Globus pallidus (tissue), 1 donor: ENCODE data around the gene ADGRG1.

Experiments used
- DNase-seq: peaks from one replicate; pipeline ENCODE4 v3.0.0-alpha.2; 2015; ENCODE audit warnings: low spot score

ADGRG1 gene

GRCh38 chr16:57620335-57621231 lies 7.8 kb upstream of the ADGRG1 start:
- DNase-seq: no peak

- DNase-seq: no peak
Observed at GRCh38 chr16:57621521-57622271, 6.7 kb upstream of the ADGRG1 start.

DNA sequence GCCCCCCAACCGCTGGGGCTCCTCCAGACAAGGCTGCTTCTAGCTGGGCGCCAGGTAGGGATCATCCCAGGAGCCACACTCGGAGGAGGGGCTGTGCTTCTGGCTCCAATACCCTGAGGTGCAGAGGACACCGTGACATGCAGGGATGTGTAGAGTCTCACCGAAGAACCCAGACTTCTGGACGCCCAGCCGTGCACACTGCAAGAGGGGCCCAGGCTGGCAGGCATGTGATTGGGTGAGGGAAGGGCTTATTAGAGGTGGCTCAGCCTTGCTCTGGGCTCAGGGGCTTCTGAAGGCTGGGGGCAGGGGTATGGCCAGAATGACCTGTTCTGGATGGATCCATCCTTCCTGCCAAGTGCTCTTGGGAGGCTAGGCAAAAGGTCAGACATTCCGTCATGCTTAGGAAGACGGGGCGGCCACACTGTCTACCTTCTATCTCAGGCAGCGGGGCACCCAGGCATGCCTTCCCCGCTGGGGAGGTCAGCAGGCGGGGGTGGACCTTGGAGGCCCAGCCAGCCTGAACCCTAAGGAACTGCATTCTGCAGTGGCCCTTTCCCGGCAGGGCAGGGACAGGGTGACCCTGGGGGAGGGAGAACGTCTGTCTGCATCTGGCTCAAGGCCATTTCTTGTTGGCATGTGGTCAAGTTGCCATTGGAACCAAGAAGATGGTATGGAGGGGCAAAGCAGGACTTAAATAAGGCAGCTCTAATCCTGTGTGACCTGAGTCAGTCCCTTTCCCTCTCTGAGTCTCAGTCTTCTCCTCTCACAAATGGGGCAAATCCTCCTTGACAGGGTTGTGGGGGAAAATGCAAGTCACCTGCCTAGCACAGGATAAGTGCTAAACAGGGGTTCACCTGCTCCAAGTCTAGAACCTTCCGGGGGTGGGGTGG lies 5.8 kb upstream of the ADGRG1 start:
- no peak for DNase-seq

- peak; percentile 92 for DNase-seq
Observed at GRCh38 chr16:57623251-57624043, 5.0 kb upstream of the ADGRG1 start.

- DNase-seq: no peak
Observed at GRCh38 chr16:57624044-57624688, 4.3 kb upstream of the ADGRG1 start.

DNA sequence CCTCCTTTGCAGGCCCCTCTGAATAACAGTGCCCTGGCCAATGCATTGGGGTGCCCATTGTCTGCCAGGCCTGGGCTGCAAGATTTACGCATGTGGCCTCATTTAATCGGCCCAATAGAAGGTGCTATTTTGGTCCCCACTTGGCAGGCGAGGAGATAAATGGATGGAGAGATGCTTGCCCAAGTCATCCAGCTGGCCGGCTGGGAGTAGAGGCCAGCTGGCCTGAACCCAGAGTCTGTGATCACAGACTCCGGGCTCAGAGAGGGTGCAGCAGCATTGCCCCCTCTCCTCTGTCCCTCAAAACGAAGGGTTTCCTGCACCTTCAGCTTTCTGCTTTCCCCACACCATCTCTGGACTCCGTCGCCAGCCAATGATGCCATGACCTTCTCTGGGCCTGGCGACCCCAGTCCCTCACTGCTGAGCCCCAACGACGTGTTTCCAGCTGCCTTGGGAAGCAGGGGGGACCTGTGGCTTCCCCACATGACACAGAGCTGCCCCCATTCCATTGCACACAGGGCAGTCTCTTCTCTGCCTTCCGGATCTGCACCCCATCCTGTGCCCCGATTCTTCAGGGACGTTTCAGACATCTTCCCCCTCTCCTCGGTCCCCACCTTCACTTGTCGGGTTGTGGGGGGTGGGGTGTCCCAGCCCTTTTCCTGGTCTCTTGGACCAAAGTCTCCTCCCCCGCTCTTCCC lies 3.5 kb upstream of the ADGRG1 start:
- DNase-seq: peak; percentile 93

DNA sequence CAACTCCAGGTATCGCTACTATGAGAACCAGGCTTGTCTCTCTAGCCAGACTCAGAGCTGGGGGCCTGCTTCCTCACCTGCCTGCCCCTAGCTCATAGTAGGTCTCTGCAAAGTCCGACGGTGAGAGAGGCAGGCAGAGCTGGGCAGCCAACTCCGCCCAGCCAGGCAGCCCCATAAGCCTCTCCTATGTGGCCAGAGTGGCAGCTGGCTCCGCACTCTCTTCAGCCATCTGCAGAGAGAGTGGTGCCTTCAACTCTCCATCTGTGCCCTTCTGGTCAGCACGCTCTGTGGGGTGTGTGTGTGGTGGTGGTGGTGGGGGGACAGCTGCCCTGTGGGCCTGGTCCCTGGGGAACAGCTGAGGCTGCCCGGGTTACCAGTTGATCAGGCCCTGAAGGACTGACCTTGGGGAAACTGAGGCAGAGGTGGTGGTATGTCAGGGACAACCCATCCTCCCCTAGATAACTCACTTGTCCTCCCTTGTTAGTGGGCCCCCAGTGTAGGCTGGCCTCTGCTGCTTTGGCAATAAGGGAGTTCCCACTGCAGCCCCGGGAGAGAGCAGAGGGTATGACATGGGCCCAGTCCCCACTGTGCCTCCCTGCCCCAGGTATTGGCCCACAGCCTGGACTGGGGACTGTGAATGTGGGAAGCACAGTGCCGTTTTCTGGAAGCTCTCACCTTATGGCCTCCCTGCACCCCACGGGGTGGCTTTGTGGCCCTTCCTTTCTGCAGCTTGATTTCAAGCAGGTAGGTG lies 1.8 kb upstream of the ADGRG1 start:
- no peak for DNase-seq

DNA sequence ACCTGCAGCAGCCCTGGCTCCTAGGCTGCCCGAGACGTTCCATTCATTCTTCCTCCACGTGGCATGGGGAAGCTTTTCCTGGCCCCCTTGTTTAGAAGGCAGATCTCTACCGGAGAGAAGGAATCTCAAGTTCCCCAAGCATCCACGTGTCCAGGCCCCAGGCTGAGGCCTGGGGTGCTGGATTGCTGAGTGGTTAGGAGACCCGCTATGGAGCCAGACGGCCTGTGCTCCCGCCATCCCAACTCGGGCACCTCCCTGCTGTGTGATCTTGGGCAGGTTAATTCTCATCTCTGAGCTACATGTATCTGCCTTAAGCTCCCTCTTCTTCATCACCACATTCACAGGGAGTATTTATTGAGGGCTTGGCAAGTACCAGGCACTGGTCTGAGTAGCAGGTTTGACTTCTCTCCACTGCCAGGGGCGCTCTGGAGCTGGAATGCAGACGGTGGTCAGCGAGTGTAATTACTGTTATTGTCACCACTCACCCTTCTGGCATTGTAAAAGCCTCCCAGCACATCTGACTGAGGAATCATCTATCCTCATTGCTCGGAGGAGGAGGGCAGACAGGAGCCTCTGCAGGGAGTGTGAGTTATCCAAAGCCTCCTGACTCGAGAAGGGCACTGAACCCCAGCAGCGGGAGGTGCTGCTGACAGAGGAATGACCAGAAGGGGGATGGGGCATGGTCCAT lies 1.1 kb upstream of the ADGRG1 start:
- no peak for DNase-seq

DNA sequence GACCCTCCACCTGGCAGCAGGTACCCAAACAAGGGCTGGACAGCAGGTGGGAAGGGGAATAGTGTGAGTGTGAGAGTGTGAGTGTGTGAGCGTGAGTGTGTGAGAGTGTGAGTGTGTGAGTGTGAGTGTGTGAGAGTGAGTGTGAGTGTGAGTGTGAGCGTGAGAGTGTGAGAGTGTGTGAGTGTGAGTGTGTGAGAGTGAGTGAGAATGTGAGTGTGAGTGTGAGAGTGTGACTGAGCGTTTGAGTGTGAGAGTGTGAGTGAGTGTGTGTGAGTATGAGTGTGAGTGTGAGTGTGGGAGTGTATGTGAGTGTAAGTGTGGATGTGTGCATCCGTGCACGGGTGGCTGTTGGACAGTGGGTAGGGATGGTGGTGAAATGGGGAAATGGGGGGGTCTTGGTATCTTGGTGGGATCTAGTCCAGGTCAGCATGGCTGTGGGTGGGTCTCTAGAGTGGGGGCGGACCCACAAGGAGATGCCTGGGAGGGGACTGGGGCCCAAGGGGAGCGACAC lies 408 bp downstream of the ADGRG1 start:
- no peak for DNase-seq

- no peak for DNase-seq
Observed at GRCh38 chr16:57629516-57630406, 1.3 kb downstream of the ADGRG1 start.

- no peak for DNase-seq
Observed at GRCh38 chr16:57630407-57630797, 2.0 kb downstream of the ADGRG1 start.

DNA sequence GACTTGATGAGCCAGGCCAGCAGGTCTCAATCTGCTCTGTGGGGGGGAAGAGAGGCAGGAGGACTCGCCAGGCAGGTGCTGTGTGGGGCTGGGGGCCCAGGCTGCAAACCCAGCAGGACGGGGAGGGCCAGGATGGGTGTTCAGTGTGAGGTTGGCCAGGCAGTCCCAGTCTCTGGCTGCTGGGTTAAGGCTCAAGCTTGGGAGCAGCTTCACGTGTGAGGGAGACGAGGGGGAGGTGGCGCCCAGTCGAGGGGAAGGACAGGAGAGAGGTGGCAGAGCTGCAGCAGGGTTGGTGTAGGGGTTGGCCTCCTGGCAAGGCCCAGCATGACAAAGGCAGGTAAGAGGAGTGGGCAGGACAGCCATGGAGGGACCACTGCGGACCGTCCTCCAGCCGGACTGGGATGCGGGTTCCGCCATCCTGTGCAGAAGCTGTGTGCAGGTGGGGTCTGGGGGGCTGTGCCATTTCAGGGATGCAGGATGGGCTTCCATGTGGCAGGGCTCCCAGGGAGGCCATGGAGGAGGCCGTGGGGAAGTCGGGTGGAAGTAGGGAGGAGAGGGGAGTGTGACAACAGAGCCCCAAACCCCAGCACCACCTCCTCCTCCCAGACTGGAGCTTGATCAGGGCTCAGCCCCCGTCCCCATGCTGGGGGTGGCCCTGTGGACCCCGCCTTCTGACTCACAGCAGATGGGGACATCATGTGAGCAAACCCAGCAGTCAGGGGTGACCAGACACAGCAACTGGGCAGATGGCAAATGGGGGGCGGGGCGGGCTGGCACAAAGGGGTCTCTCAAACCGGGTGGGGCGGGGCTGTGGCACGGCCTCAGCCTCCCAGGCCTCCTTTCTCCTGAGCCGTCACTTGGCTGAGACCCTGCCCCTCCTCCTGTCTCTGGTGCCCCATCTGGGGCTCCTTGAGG lies 2.8 kb downstream of the ADGRG1 start:
- peak; percentile 82 for DNase-seq

DNA sequence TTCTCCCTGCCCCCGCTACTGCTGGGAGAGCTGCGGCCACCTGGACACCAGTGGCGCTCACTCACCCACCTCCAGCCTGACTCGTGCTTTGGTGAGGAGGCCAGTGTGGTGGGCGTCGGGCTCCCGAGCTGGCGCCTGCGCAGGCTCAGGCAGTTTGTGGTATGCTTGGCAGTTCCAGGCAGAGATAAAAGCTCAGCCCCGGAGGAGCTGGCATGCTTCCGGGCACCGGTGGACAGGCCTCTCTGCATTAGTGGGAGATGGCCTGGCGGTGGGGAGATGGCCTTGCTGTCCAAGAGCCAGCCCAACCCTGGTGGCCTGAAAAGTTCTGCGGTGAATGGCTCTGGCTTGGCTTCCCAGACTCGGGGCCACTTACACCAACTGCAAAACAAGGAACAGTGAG lies 4.1 kb downstream of the ADGRG1 start:
- no peak for DNase-seq

GRCh38 chr16:57633383-57634064 lies 5.1 kb downstream of the ADGRG1 start:
- no peak for DNase-seq

GRCh38 chr16:57634171-57634570 lies 5.7 kb downstream of the ADGRG1 start:
- no peak for DNase-seq
